Cardiac ventricle fibroblast (primary cell): ENCODE measurements around the gene DMAC2L. TPM values are rescaled to one million over a fixed set of nuclear protein-coding genes. Genes with fewer than 3 reads are reported as not detected.

Source experiments
- total RNA-seq: library from RNA; depleted of rRNA; stranded (reverse); fragments of >200 nt; gene quantifications from 2 replicates; pipeline ENCODE4 v1.2.3, GENCODE V29; 2015

The DMAC2L gene, protein sequence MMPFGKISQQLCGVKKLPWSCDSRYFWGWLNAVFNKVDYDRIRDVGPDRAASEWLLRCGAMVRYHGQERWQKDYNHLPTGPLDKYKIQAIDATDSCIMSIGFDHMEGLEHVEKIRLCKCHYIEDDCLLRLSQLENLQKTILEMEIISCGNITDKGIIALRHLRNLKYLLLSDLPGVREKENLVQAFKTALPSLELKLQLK
- total RNA-seq = 3.9 and 11.0 TPM in 2 replicates

GRCh38 chr14:50311972-50312733 is at the start of gene DMAC2L, which contains the start of gene L2HGDH:
TSS of gene DMAC2L (plus strand) at chr14:50312324. CDS start at chr14:50321488, 9,164 bp downstream.
TSS of gene L2HGDH (minus strand) at chr14:50312229. CDS start at chr14:50312150, 79 bp downstream.

Other genes starting within 250 kb of the DMAC2L start
- gene VCPKMT, start 195.8 kb upstream of the DMAC2L start, total RNA-seq = 3.8 and 4.1 TPM in 2 replicates
- 9.0 and 11.6 TPM in 2 replicates for gene SOS2, start 80.7 kb upstream of the DMAC2L start, total RNA-seq
- gene L2HGDH, start 95 bp upstream of the DMAC2L start, total RNA-seq = 1.5 and 3.7 TPM in 2 replicates
- 6.7 and 9.0 TPM in 2 replicates for gene CDKL1, start 84.6 kb downstream of the DMAC2L start, total RNA-seq
- 71.0 and 96.0 TPM in 2 replicates for gene MAP4K5, start 220.2 kb downstream of the DMAC2L start, total RNA-seq
- 3.2 and 3.7 TPM in 2 replicates for gene ATL1, start 247.8 kb downstream of the DMAC2L start, total RNA-seq